ENCODE data around the gene DNAH11.

The DNAH11 gene

DNA sequence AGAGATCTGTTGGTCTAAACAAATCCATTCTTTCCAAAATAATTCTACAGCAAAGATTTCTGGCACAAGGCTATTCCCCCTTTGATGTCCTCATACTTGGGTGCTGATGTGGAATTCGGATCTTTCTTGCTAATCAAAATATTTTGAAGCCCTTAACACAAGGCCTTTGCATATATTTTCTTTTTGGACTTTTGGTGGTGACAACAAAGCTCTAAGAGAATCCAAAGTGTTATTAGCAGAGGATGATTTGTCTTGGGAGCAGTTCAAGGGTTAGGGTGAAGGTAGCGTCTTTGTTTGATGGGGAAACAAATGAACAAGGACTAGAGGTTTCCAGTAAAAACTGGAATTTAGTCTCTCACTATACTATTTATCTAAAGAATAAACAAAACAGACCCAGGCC lies 205.0 kb downstream of the DNAH11 start:
- DNase-seq (ENCODE audit: low read depth), result no peak
- no peak overlapping the region for H3K4me3 ChIP-seq (replicated peaks; ENCODE audit: low read depth, low read length)
- TF ChIP-seq, protein P1, sequence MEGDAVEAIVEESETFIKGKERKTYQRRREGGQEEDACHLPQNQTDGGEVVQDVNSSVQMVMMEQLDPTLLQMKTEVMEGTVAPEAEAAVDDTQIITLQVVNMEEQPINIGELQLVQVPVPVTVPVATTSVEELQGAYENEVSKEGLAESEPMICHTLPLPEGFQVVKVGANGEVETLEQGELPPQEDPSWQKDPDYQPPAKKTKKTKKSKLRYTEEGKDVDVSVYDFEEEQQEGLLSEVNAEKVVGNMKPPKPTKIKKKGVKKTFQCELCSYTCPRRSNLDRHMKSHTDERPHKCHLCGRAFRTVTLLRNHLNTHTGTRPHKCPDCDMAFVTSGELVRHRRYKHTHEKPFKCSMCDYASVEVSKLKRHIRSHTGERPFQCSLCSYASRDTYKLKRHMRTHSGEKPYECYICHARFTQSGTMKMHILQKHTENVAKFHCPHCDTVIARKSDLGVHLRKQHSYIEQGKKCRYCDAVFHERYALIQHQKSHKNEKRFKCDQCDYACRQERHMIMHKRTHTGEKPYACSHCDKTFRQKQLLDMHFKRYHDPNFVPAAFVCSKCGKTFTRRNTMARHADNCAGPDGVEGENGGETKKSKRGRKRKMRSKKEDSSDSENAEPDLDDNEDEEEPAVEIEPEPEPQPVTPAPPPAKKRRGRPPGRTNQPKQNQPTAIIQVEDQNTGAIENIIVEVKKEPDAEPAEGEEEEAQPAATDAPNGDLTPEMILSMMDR (IDR thresholded peaks at IDR 0.05; ENCODE audit: low read length, missing control alignments), result no peak

DNA sequence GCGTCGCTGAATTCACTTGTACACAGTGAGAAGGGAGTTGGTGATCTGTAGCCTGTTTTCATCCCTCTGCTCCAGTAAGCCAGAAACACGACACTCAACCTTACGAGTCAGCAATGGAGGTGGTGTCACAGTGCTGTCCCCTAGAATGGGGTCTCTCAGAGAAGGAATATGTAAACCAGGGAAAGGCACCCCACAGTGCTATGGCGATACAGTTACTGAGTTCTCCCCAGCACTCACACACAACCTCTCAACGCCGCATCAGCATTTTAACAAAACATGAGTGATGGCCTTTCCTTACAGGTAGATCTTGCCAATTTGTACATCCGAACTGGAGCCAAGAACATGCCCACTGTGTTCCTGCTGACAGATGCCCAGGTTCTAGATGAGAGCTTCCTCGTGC lies 206.5 kb downstream of the DNAH11 start:
- TF ChIP-seq, protein P1 (IDR thresholded peaks at IDR 0.05; ENCODE audit: low read length, missing control alignments), result no peak
- H3K4me3 ChIP-seq (replicated peaks; ENCODE audit: low read depth, low read length), result no peak overlapping the region
- DNase-seq (ENCODE audit: low read depth), result no peak

DNA sequence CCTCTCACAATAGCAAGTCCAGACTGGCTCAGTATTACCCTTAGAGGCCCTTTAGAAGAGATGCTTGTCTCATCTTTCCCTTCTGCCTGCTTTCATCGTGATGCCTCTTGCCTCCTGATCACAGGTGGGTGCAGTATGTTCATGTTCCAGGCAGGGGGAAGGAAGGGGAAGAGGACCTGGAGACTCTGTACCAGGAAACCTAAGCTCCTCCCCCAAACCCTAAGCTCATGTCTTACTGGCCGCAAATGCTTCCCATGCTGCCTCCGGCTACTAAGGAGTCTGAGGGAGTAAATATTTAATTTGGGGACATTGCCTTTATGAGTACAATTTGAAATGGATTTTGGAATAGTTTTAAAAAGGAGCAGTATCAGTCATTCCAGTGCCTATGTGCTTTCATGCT lies 210.2 kb downstream of the DNAH11 start:
- TF ChIP-seq, protein P1 (IDR thresholded peaks at IDR 0.05; ENCODE audit: low read length, missing control alignments), result no peak
- no peak for DNase-seq (ENCODE audit: low read depth)
- no peak overlapping the region for H3K4me3 ChIP-seq (replicated peaks; ENCODE audit: low read depth, low read length)

DNA sequence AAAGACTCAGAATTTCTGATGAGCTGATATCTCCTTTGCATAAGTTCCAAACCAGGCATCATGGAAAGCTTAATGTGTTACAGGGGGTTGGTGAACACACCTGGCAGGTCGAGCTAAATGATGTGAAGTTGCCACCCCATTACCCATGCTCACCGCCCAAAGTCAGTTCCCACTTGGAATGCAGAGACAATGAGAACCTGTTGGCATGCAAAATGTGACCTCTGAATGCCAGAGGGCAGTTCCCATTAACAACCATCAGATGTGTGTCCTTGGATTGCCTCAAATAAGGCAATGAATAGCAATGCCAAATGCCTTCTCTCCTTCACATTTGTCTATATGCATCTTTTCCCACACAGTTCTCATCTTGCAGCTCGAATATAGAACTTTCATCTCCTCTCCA lies 212.1 kb downstream of the DNAH11 start:
- no peak overlapping the region for H3K4me3 ChIP-seq (replicated peaks; ENCODE audit: low read depth, low read length)
- DNase-seq (ENCODE audit: low read depth), result no peak
- TF ChIP-seq, protein P1 (IDR thresholded peaks at IDR 0.05; ENCODE audit: low read length, missing control alignments), result no peak

DNA sequence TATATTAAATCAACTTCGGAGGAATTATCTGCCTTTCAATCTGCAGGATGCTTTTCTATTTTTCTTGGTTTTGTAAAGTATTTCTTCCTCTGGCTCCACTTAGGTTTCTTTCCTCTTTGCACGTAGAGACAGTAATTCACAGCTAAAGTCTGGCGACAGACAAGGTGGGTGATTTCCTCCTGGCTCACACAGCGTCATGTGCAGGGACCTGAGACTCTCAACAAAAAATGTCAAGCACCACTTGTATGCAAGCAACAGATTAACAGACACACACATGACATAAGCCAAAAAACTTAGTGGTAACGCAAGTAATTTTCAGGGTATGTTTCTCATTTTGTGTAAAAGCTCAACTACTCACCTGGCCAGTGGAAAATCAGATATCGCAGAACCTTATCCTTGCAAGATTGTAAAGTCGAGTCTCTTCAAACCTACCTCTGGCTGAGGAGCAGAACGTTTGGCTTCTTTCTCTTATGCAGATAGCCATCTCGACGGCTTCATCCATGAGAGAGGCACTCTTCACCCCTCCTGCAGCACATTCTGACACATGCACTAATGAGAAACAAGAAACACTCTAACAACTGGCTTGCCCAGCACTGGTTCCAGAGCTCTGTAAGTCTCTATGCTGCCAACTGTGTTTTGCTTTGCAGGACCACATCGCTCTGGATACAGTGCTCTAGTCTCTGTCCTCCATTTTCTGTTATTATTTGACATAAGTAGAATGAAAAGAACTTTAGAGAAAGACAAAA lies 214.9 kb downstream of the DNAH11 start:
- TF ChIP-seq, protein P1 (IDR thresholded peaks at IDR 0.05; ENCODE audit: low read length, missing control alignments), result no peak
- H3K4me3 ChIP-seq (replicated peaks; ENCODE audit: low read depth, low read length), result no peak overlapping the region
- no peak for DNase-seq (ENCODE audit: low read depth)

DNA sequence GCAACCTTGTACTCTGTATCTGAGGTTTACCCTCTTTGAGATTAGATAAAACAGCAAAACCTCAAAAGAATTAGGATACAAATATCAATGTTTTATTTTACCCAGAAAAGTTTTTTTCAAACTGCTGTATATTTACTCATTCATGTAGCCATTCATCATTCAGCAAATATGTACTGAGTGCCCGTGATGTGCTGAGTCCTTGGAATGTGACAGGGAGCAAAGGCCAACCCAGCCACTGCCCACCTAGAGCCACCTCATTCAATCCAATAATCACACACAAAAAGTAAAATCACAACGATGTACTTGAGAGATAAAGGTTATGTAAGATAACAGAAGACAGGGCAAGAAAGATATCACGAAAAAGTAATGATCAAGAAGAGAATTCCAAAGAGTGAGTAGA lies 215.4 kb downstream of the DNAH11 start:
- no peak for DNase-seq (ENCODE audit: low read depth)
- TF ChIP-seq, protein P1 (IDR thresholded peaks at IDR 0.05; ENCODE audit: low read length, missing control alignments), result no peak
- no peak overlapping the region for H3K4me3 ChIP-seq (replicated peaks; ENCODE audit: low read depth, low read length)

DNA sequence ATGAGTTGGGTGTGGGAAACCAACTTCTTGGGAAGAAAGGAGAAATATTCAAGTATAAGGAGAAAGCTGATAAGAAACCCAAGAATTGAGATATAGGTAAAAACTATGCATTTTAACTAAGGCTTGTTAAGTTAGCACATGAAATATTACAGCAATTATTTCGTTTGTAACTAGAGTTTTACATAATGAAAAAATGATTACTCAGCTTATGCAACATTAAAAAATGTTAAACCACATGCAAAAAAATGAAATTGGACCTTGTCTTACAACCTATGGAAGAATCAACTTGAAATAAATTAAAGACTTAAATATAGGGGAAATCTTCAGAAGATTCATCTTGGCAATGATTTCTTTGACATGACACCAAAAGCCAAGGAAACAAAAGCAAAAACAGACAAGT lies 219.6 kb downstream of the DNAH11 start:
- TF ChIP-seq, protein P1 (IDR thresholded peaks at IDR 0.05; ENCODE audit: low read length, missing control alignments), result no peak
- no peak for DNase-seq (ENCODE audit: low read depth)
- H3K4me3 ChIP-seq (replicated peaks; ENCODE audit: low read depth, low read length), result no peak overlapping the region
